Measurements from ENCODE around the gene DRG1.

DNA sequence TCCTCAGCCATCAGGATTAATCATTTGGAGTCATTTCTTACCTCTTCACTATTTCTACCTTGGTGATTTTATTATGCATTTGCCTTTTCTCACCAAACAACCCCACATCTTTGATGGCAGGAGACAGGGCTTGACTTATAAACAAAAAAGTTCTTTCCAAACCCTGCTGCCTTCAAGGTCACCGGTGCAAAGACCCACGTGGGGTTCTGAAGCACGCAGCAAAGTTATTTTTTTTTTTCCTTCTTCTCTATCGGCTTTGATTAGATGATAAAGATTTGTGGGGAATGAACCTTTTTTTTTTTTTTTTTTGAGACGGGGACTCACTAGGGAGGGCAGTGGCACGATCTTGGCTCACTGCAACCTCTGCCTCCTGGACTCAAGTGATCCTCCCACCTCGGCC, 44.1 kb downstream of the DRG1 start:
- TF ChIP-seq FOXA1 (IDR thresholded peaks at IDR 0.05) = no peak
- no peak for TF ChIP-seq FOXM1 (IDR thresholded peaks at IDR 0.05; ENCODE audit: borderline replicate concordance)
- no peak for TF ChIP-seq L3MBTL2 (conservative IDR thresholded peaks at IDR 0.05)
